GM12878 (cell line): ENCODE results near the gene CHAT. TPM values are rescaled to one million over a fixed set of nuclear protein-coding genes. Genes with fewer than 3 reads are reported as not detected.

Experiments used
- ATAC-seq: fragments of 200-7000 bp; cut with Tn5 transposase; 3 replicates; pipeline ENCODE4 v1.9.1; 2020; ENCODE audit warnings: mild to moderate bottlenecking, moderate library complexity
- BruUV-seq: library from RNA; stranded (reverse); fragments of 400-500 nt; replicated peaks from 2 replicates; lab custom pipeline; 2021; lab: Mats Ljungman, UMichigan
- CTCF ChIA-PET: fragments of 300-600 bp; sonication (Branson Sonifier 250); formaldehyde crosslinking; extraction: SDS; loops from one replicate; lab custom pipeline; 2021; ENCODE audit warnings: inconsistent platforms; lab: Yijun Ruan, JAX
- POLR2A ChIA-PET: fragments of 350-600 bp; formaldehyde crosslinking; extraction: SDS; loops from one replicate; lab custom pipeline; 2021; ENCODE audit warnings: inconsistent platforms; lab: Charles Lee
- RAD21 ChIA-PET: fragments of 300-600 bp; sonication (Branson Sonifier 250); formaldehyde crosslinking; loops from one replicate; lab custom pipeline; 2023; ENCODE audit warnings: antibody characterized with exemption; ENCODE audit not compliant: unreplicated experiment; lab: Charles Lee
- SMC1A ChIA-PET: fragments of 300-600 bp; sonication (Branson Sonifier 250); formaldehyde crosslinking; loops from one replicate; lab custom pipeline; 2023; ENCODE audit not compliant: unreplicated experiment, uncharacterized antibody; lab: Charles Lee
- DNase-seq: peaks from one replicate; pipeline ENCODE4 v3.0.0-alpha.2; 2011; ENCODE audit warnings: low read depth, low spot score
- FAIRE-seq: peaks from 3 replicates; lab custom pipeline; 2011; peaks lifted over from hg19 to GRCh38; lab: Jason Lieb, UNC
- H2AFZ ChIP-seq: 2 replicates; pipeline ENCODE4 v1.6.0; 2011; ENCODE audit warnings: low read depth, low read length, control low read depth; ENCODE audit not compliant: control insufficient read depth
- H3K27ac ChIP-seq: 2 replicates; pipeline ENCODE4 v1.5.1; 2011; ENCODE audit warnings: control low read depth; ENCODE audit not compliant: control insufficient read depth, insufficient read depth
- H3K27me3 ChIP-seq, 2 experiments: replicated peaks in 1 of 2; 2 replicates each; pipeline versions ENCODE4 v1.6.0 to v1.6.1; 2011; ENCODE audit warnings: low read length in 1 of 2; ENCODE audit not compliant: control insufficient read depth in 2 of 2, insufficient read depth in 2 of 2
- H3K36me3 ChIP-seq, 2 experiments: 2 replicates each; pipeline ENCODE4 v1.5.1; 2011; ENCODE audit warnings: low read length in 1 of 2; ENCODE audit not compliant: control insufficient read depth in 2 of 2, insufficient read depth in 2 of 2
- H3K4me1 ChIP-seq: 2 replicates; pipeline ENCODE4 v1.6.1; 2011; ENCODE audit warnings: mild to moderate bottlenecking, low read length, moderate library complexity, mixed read lengths; ENCODE audit not compliant: control insufficient read depth, insufficient read depth
- H3K4me2 ChIP-seq: 2 replicates; pipeline ENCODE4 v1.6.0; 2011; ENCODE audit warnings: control low read depth; ENCODE audit not compliant: control insufficient read depth, insufficient read depth
- H3K4me3 ChIP-seq: fragments of 200-600 bp; sonication (generic); 2 replicates; pipeline ENCODE4 v1.5.1; 2016
- H3K79me2 ChIP-seq: 2 replicates; pipeline ENCODE4 v1.6.0; 2011; ENCODE audit warnings: low read length; ENCODE audit not compliant: control insufficient read depth, insufficient read depth
- H3K9ac ChIP-seq: 2 replicates; pipeline ENCODE4 v1.8.0; 2011; ENCODE audit warnings: low read length, control low read depth, mixed read lengths; ENCODE audit not compliant: control insufficient read depth, insufficient read depth
- H3K9me3 ChIP-seq: replicated peaks from 3 replicates; pipeline ENCODE4 v1.5.1; 2011; ENCODE audit warnings: mild to moderate bottlenecking, low read length; ENCODE audit not compliant: control insufficient read depth, insufficient read depth
- H4K20me1 ChIP-seq: 2 replicates; pipeline ENCODE4 v1.6.0; 2011; ENCODE audit not compliant: control insufficient read depth, insufficient read depth
- CEBPB ChIP-seq, 2 experiments: fragments of 150-350 bp in 1 of 2; IDR thresholded peaks; 2 replicates each; pipeline ENCODE4 v1.6.1; 2012 to 2014; ENCODE audit warnings: low read depth in 2 of 2, low read length in 2 of 2, borderline replicate concordance in 1 of 2, inconsistent platforms in 1 of 2
- MXI1 ChIP-seq: fragments of 150-350 bp; IDR thresholded peaks from 2 replicates; pipeline ENCODE4 v1.6.1; 2011; ENCODE audit warnings: low read depth, mild to moderate bottlenecking, inconsistent platforms, low read length, improper control_type of control experiment
- NR2F1 ChIP-seq: fragments of 450-650 bp; conservative IDR thresholded peaks from 2 replicates; pipeline ENCODE4 v1.6.1; 2017; ENCODE audit warnings: mild to moderate bottlenecking
- RAD51 ChIP-seq: fragments of 450-650 bp; IDR thresholded peaks from 2 replicates; pipeline ENCODE4 v1.6.1; 2016; ENCODE audit warnings: moderate library complexity, mild to moderate bottlenecking, inconsistent platforms
- SMARCA5 ChIP-seq: fragments of 450-650 bp; IDR thresholded peaks from 2 replicates; pipeline ENCODE4 v1.6.1; 2017; ENCODE audit warnings: mild to moderate bottlenecking
- WRNIP1 ChIP-seq: IDR thresholded peaks from 2 replicates; pipeline ENCODE4 v1.6.1; 2011; ENCODE audit warnings: low read depth, low read length, improper control_type of control experiment, borderline replicate concordance
- ZNF207 ChIP-seq: fragments of 450-650 bp; IDR thresholded peaks from 2 replicates; pipeline ENCODE4 v1.6.1; 2014; ENCODE audit warnings: antibody characterized with exemption, mild to moderate bottlenecking, borderline replicate concordance
- WGBS: methylation state at CpG from one replicate; pipeline ENCODE4 v1.1.6; 2016; ENCODE audit warnings: low lambda C conversion rate; ENCODE audit not compliant: insufficient replicate concordance, insufficient coverage; ENCODE audit errors: missing lambda C conversion rate; 5-methylcytosine and 5-hydroxymethylcytosine counted together
- in situ Hi-C: fragments of 300-500 bp; cut with MboI; formaldehyde crosslinking; loops from 9 replicates; pipeline ENCODE4 v1.14.3; 2018; ENCODE audit warnings: mixed read lengths
- intact Hi-C: fragments of 100-400 bp; cut with micrococcal nuclease; formaldehyde crosslinking; loops from one replicate; pipeline ENCODE4 v1.14.2; 2022; ENCODE audit not compliant: unreplicated experiment
- polyA plus RNA-seq, 11 experiments: library from polyadenylated mRNA; depleted of rRNA in 4 of 11; unstranded in 6 of 11; stranded (reverse) in 5 of 11; fragments of >200 nt; fragmentation: Nextera tagmentation in 4 of 11; fragmentation: Illumina TruSeq in 1 of 11; extraction: Ambion mirVana in 4 of 11; extraction: Trizol in 1 of 11; gene quantifications; 1 replicate in 1 of 11; 2 replicates in 10 of 11; pipeline versions ENCODE4 v1.2.1 to v1.2.3, GENCODE V29; 2011 to 2016; ENCODE audit warnings: inconsistent platforms in 2 of 11, missing spikeins in 2 of 11, low read depth in 1 of 11
- total RNA-seq, 4 experiments: library from RNA; depleted of rRNA in 3 of 4; stranded (reverse); fragments of >200 nt in 3 of 4; fragmentation: Illumina TruSeq in 1 of 4; extraction: Trizol in 1 of 4; gene quantifications; 2 replicates each; pipeline versions ENCODE4 v1.2.1 to v1.2.3, GENCODE V29; 2013 to 2021
- TF ChIP-seq, protein P1 (sequence below): IDR thresholded peaks from 2 replicates; pipeline ENCODE4 v1.6.1; 2011; ENCODE audit warnings: low read depth, mild to moderate bottlenecking, low read length, moderate library complexity, borderline replicate concordance; ENCODE audit errors: extremely low read depth

Gene CHAT
- total and polyA plus RNA-seq, 10 of the 15 experiments (the other 5 are each of a cell fraction or from before 2014, with no cell fraction given), result not detected

DNA sequence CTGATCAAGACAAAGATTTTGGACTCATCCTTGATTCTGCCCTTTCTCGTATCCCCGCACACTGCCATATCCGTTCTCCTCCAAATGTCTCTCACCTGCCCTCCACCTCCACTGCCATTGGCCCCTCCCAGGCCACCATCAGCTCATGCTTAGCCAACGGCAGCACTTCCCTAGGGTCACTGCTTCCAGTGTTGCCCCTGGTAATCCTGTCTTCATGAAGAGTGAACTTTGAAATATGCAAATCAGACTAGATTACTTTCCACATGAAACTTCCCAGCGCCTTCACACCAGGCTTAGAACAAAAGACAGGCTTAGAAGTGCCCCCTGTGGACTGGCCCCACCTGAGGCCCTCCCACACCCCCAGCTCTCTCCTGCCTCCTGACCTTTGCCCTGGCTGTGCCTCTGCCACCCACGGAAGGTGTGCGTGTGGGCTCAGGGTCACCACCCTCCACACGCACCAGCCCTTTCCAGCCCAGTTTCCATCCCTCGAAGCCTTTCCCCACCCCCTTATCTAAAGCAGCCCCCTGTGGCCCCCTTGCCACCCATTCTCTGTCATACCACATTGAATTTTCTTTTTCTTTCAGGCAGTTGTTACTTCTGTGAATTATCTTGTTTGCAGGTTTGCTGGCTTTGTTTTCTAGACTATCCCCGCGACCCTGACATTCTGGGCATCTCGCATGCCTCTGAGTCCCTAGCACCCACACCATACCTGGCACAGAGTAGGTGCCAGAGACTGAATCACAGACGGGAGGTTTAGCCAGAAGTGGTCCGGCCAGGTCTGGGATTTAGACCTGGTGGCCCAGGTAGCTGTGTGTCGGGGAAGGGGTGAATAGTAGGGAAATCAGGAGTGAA, 38.8 kb downstream of the CHAT start:
- no peaks in the 10 kb centered on the region for H3K9me3 ChIP-seq
- ATAC-seq (no peak), DNase-seq (no peak), FAIRE-seq (no peak)
- H3K27ac ChIP-seq, result no peak overlapping the region
- no peaks in the 10 kb centered on the region for H3K79me2 ChIP-seq
- CTCF ChIA-PET, result no interaction called here
- H3K4me1 ChIP-seq, result no peaks in the 10 kb centered on the region
- POLR2A ChIA-PET, result no interaction called here
- H3K4me2 ChIP-seq, result no peak overlapping the region
- SMC1A ChIA-PET, result no interaction called here
- WGBS, result 48% methylated on average over 15 of the region's 15 CpGs
- in situ Hi-C loops (no loop called here), intact Hi-C loops (no loop called here)
- H3K4me3 ChIP-seq, result no peak overlapping the region
- no peaks in the 10 kb centered on the region for H4K20me1 ChIP-seq
- TF ChIP-seq RAD51 (no peak), MXI1 (no peak), SMARCA5 (no peak), NR2F1 (0 out of 2 replicates have a peak, but pooled peaks have one; percentile 7), ZNF207 (no peak), CEBPB (IDR thresholded peaks at IDR 0.05; ENCODE audit: borderline replicate concordance in 1 of 2, low read depth in 2 of 2, low read length in 2 of 2) (no peak), WRNIP1 (no peak)
- TF ChIP-seq, protein P1, sequence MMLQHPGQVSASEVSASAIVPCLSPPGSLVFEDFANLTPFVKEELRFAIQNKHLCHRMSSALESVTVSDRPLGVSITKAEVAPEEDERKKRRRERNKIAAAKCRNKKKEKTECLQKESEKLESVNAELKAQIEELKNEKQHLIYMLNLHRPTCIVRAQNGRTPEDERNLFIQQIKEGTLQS, result no peak
- RAD21 ChIA-PET, result no interaction called here
- no peaks in the 10 kb centered on the region for H3K27me3 ChIP-seq
- no TSS peak for BruUV-seq
- H3K9ac ChIP-seq, result no peak overlapping the region
- H3K36me3 ChIP-seq, result no peaks in the 10 kb centered on the region
- H2AFZ ChIP-seq, result no peak overlapping the region
